ENCODE results near the gene ADCYAP1R1. TPM values are rescaled to one million over a fixed set of nuclear protein-coding genes. Genes with fewer than 3 reads are reported as not detected.

The ADCYAP1R1 gene
- total and polyA plus RNA-seq, 8 donors, result 0.25 to 20.1 (median 0.69) TPM

DNA sequence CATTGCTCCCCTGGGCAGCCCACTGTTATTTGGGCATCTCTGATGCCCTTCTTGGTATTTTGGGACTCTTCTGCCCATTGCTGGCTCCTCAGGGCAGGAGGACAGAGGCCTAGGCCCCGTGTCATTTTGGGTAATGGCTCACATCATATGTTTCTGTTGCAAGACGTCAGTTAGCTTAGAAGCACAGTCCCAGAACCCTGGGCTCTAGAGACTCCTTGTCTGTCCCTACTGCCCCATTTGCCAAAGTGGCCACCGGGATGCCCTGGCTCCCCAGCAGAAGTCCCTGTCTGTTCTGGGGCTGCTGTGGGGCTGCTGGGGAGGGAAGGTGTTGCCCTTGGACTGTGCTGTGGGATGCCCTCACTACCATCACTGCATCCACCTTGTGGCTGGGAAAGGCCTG is 48.8 kb downstream of the ADCYAP1R1 start:
- Histone ChIP-seq H3K36me3 (no peaks in the 10 kb centered on the region), H3K9me3 (no peaks in the 10 kb centered on the region), H3K4me1 (no peaks in the 10 kb centered on the region), H3K27ac (no peak overlapping the region), H3K27me3 (peaks cover 0 to 29% (median 0%) of the 10 kb centered on the region in 3 donors), H3K4me3 (no peak overlapping the region)
- DNase-seq, result peak in 1 of 2 donors; percentile 5
- WGBS, 5 donors, result 80 to 100% (median 84%) methylated on average over 1 to 3 of the region's 3 CpGs
- TF ChIP-seq POLR2A (IDR thresholded peaks at IDR 0.05) (no peak), POLR2AphosphoS5 (IDR thresholded peaks at IDR 0.05) (no peak)
- intact Hi-C loops (cut with DNase I; ENCODE audit: low total_unique reads), result no loop called here

DNA sequence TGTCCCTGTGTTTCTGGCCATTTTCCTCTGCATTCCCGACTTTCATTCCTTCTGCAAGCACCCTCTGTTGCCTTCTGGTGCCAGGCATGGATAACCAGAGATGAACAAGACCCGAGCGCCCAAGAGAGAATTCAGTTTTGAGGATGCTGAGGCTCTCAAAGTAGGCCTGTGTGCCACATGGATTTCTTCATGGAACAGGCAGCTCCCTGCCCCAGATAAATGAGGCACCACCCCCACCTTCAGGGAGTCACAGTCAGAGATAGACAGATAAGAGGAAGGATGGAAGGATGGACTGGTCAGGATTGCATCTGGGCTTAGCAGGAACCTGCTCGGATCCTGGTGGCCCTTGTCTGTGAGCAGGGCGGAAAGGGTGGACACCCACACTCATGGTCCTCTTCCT is 49.4 kb downstream of the ADCYAP1R1 start:
- Histone ChIP-seq H3K4me1 (no peaks in the 10 kb centered on the region), H3K9me3 (no peaks in the 10 kb centered on the region), H3K27me3 (peaks cover 0 to 22% (median 0%) of the 10 kb centered on the region in 3 donors), H3K27ac (no peak overlapping the region), H3K36me3 (no peaks in the 10 kb centered on the region), H3K4me3 (no peak overlapping the region)
- 84 to 91% (median 87%) methylated on average over 5 of the region's 5 CpGs for WGBS, 5 donors
- no peak for TF ChIP-seq POLR2A (IDR thresholded peaks at IDR 0.05)
- TF ChIP-seq, protein P1, sequence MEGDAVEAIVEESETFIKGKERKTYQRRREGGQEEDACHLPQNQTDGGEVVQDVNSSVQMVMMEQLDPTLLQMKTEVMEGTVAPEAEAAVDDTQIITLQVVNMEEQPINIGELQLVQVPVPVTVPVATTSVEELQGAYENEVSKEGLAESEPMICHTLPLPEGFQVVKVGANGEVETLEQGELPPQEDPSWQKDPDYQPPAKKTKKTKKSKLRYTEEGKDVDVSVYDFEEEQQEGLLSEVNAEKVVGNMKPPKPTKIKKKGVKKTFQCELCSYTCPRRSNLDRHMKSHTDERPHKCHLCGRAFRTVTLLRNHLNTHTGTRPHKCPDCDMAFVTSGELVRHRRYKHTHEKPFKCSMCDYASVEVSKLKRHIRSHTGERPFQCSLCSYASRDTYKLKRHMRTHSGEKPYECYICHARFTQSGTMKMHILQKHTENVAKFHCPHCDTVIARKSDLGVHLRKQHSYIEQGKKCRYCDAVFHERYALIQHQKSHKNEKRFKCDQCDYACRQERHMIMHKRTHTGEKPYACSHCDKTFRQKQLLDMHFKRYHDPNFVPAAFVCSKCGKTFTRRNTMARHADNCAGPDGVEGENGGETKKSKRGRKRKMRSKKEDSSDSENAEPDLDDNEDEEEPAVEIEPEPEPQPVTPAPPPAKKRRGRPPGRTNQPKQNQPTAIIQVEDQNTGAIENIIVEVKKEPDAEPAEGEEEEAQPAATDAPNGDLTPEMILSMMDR (IDR thresholded peaks at IDR 0.05), result no peak
- DNase-seq, result no peak
- intact Hi-C loops (cut with DNase I; ENCODE audit: low total_unique reads), result no loop called here

DNA sequence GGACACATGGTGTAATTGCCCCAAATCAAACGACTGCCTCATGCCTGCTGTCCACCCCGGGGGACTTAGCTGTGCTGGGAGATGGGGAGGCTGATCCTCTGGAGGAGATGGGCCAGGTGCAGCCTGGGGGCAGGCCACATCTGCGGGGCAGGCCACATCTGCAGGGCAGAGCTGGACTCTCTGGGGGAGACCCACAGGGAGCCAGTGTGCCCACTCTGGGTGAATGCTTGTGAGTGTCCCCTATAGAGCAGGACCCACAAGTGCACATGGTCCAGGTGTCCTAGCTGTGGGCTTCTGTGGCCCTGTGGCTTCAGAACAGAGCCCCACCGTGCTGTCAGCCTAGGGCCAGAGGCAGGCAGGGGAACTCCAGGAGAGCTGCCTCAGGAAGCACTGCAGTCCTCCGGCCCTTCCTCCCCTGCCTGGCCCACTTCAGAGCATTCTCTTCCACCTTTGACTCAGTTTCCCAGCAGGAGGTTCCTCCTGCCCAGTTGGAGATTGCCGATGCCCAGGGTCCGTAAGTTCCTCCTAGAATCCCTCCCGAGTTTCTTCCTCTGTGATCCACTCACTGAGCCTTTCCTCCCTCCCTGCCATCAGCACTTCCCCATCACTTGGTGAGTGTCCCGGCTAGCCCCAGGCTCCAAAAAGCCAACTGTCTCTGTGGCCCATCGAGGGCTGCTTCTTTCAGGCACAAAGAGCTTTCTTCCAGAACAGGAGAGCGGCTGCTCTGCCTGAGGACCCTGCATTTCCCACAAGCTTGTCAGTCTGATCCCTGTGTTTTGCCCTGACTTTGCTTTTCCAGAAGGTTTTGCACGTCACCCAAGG is 50.3 kb downstream of the ADCYAP1R1 start:
- Histone ChIP-seq H3K27ac (no peak overlapping the region), H3K4me1 (no peaks in the 10 kb centered on the region), H3K4me3 (no peak overlapping the region), H3K9me3 (no peaks in the 10 kb centered on the region), H3K27me3 (peaks cover 0 to 17% (median 0%) of the 10 kb centered on the region in 3 donors), H3K36me3 (peaks cover 0 to 2% (median 0%) of the 10 kb centered on the region in 4 donors)
- WGBS, 5 donors, result 76 to 82% (median 81%) methylated on average over 11 to 12 of the region's 12 CpGs
- TF ChIP-seq EP300 (IDR thresholded peaks at IDR 0.05) (no peak), POLR2AphosphoS5 (IDR thresholded peaks at IDR 0.05) (no peak), POLR2A (IDR thresholded peaks at IDR 0.05) (no peak)
- TF ChIP-seq, protein P1 (IDR thresholded peaks at IDR 0.05), result no peak
- peak in 1 of 2 donors; percentile 19 for DNase-seq
- intact Hi-C loops (cut with DNase I; ENCODE audit: low total_unique reads), result no loop called here

DNA sequence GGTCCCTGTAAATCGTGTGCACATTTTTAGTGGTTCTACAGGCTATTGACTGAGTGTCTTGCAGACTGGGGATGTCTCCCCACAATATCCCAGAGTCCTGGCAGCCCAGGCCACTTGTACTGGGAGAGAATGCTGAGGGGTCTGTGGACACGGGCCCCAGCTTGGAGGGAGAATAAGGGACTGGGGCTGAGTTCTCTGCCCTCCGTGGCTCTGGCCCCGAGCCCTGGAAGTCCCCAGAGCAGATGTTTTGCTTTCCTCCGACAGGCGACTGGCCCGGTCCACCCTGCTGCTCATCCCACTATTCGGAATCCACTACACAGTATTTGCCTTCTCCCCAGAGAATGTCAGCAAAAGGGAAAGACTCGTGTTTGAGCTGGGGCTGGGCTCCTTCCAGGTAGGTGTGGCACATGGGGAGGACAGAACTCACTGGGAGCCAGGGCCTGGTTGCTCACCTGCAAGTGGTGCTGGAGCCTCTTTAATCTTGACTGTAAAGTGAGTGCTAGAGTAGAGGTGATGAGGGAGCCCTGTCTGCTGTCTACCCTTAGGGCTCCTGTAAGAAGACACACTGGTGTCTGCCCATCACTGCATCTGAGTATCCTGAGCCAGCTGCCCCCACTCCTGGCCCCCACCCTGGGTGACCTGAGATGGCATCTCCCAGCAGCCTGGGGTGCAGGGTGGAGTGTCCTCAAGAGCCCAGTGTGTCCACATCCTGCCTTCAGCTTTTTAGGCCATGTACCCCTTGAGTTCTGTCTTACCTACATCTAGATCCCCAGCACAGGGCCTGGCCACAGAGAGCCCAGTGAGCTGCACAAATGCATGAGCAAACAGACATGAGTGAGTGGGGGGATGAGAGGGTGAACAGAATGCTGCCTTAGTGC is 51.1 kb downstream of the ADCYAP1R1 start:
- no peak for TF ChIP-seq EP300 (IDR thresholded peaks at IDR 0.05)
- TF ChIP-seq, protein P1 (IDR thresholded peaks at IDR 0.05), result no peak
- TF ChIP-seq POLR2AphosphoS5 (IDR thresholded peaks at IDR 0.05), result no peak
- TF ChIP-seq POLR2A (IDR thresholded peaks at IDR 0.05), result no peak
- peaks cover 0 to 16% (median 0%) of the 10 kb centered on the region in 3 donors for H3K27me3 ChIP-seq
- H3K4me1 ChIP-seq, result no peaks in the 10 kb centered on the region
- H3K27ac ChIP-seq, result no peak overlapping the region
- intact Hi-C loops (cut with DNase I; ENCODE audit: low total_unique reads), result no loop called here
- H3K9me3 ChIP-seq, result no peaks in the 10 kb centered on the region
- H3K4me3 ChIP-seq, result no peak overlapping the region
- DNase-seq, result peak in 1 of 2 donors; percentile 25
- 48 to 62% (median 53%) methylated on average over 7 to 9 of the region's 9 CpGs for WGBS, 5 donors
- H3K36me3 ChIP-seq, result peaks cover 0 to 6% (median 0%) of the 10 kb centered on the region in 4 donors
